Measurements from ENCODE around the gene CDC42EP5. TPM values are rescaled to one million over a fixed set of nuclear protein-coding genes. Genes with fewer than 3 reads are reported as not detected.
"Not testable (repeated sequence)": the region's sequence is repeated elsewhere in the genome, so short reads cannot be mapped to it uniquely, and the experiment has no call there.

Gene CDC42EP5
- total and polyA plus RNA-seq, 7 donors, result 1.1 to 7.4 (median 5.0) TPM

DNA sequence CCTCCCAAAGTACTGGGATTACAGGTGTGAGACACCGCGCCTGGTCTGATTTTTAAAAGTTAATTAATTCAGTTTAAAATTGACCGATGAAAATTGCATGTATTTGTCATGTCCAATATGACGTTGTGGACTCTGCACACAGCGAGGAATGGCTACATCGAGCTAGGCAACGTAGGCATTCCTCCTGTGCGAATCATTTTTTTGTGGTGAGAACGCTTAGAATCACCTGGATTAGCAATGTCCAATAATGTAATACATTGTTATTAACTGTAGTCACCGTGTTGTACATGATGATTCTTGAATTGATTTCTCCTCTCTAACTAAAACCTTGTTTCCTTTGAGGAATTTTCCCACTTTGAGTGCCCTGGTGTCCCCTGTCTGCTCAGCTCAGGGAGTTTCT lies 33.0 kb upstream of the CDC42EP5 start:
- WGBS, 3 donors, result 60 to 73% (median 72%) methylated on average over 10 of the region's 10 CpGs
- Histone ChIP-seq H3K27me3 (ENCODE audit: insufficient read depth in 3 of 3, low read length in 2 of 3) (peaks cover 0 to 2% (median 0%) of the 10 kb centered on the region in 3 donors), H3K27ac (no peak overlapping the region), H3K36me3 (ENCODE audit: insufficient read depth in 1 of 2, low read depth in 1 of 2) (no peaks in the 10 kb centered on the region), H3K4me3 (no peak overlapping the region), H3K9me3 (no peaks in the 10 kb centered on the region), H3K4me1 (no peaks in the 10 kb centered on the region)
- TF ChIP-seq, protein P1, sequence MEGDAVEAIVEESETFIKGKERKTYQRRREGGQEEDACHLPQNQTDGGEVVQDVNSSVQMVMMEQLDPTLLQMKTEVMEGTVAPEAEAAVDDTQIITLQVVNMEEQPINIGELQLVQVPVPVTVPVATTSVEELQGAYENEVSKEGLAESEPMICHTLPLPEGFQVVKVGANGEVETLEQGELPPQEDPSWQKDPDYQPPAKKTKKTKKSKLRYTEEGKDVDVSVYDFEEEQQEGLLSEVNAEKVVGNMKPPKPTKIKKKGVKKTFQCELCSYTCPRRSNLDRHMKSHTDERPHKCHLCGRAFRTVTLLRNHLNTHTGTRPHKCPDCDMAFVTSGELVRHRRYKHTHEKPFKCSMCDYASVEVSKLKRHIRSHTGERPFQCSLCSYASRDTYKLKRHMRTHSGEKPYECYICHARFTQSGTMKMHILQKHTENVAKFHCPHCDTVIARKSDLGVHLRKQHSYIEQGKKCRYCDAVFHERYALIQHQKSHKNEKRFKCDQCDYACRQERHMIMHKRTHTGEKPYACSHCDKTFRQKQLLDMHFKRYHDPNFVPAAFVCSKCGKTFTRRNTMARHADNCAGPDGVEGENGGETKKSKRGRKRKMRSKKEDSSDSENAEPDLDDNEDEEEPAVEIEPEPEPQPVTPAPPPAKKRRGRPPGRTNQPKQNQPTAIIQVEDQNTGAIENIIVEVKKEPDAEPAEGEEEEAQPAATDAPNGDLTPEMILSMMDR (IDR thresholded peaks at IDR 0.05), result no peak
- intact Hi-C loops (cut with DNase I), result no loop called here
- DNase-seq, result no peak
- ATAC-seq, result no peak

DNA sequence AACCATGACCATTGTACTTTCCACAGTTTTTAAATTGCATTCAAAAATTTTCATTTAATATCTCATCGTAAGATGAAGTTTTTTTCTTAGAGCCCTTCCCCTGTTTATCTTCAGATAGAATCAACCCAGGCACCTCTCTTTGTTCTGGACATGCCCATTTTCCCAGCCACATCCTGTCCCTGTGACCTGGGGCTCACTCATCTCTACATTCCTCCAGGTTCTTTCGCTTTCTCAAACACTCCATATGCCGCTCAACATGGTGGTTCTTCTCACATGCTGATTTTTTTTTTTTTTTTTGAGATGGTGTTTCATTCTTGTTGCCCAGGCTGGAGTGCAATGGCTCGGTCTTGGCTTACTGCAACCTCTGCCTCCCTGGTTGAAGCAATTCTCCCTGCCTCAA lies 32.4 kb upstream of the CDC42EP5 start:
- H3K27ac ChIP-seq; H3K4me3 ChIP-seq; H3K36me3 ChIP-seq (ENCODE audit: insufficient read depth in 1 of 2, low read depth in 1 of 2); intact Hi-C loops (cut with DNase I); H3K9me3 ChIP-seq; ATAC-seq; DNase-seq; H3K27me3 ChIP-seq (ENCODE audit: insufficient read depth in 3 of 3, low read length in 2 of 3); H3K4me1 ChIP-seq: not testable (repeated sequence)
- WGBS, 3 donors, result 74 to 82% (median 76%) methylated on average over 4 of the region's 4 CpGs

DNA sequence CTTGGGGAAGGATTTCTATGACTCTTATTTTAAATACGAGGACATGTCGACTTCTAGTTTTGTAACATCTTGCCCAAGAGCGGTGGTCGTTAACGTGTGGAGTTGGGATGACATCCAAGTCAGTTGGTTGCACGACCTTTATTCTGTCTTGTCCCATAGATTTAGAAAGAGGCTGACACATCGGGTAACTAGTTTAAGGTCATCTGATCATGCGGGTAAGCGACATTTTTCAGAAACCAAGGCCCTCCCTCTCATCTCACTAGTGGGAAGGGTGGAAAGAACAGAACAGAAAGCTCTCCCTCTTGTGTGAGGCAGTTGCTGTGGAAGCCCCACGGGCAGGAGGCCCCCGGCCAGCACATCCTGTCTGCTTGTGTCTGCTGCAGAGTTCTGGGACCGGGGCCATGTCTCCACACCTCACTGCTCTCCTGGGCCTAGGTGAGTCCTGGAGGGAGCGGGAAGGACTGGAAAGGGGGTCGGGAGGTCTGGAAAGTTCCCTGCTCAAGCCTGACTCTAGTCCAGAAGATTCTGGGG lies 29.5 kb upstream of the CDC42EP5 start, which contains the start of gene LAIR2:
Gene LAIR2, plus strand, starts transcription at position 314 of the 531 bp plus-strand sequence. Its CDS starts 88 bp downstream, at position 402.
- Histone ChIP-seq H3K4me3 (no peak within 1 kb of the TSS), H3K27ac (no peak within 1 kb of the TSS), H3K9me3 (no peaks in the 10 kb centered on the region), H3K27me3 (ENCODE audit: insufficient read depth in 3 of 3, low read length in 2 of 3) (peaks cover 0 to 2% (median 0%) of the 10 kb centered on the region in 3 donors), H3K36me3 (ENCODE audit: insufficient read depth in 1 of 2, low read depth in 1 of 2) (no peaks in the 10 kb centered on the region), H3K4me1 (no peaks in the 10 kb centered on the region)
- intact Hi-C loops (cut with DNase I), result no loop called here
- DNase-seq (no peak), ATAC-seq (no peak)
- 66 to 67% (median 66%) methylated on average over 14 of the region's 14 CpGs for WGBS, 3 donors
- TF ChIP-seq, protein P1 (IDR thresholded peaks at IDR 0.05), result no peak

DNA sequence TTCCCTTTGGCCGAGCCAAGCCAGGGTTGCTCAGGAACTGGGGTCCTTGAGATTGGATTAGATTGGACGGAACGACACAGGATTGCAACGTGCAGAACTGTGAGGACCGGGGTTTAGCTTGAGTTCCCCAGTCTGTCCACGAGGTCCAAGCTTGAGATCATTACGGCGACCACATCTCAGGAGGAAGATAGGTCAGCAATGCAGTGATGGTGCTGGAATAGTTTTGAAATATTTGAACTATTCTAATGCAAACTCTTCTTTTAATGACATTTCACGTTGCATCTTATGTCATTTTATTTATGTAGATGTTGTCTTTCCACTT lies 25.3 kb upstream of the CDC42EP5 start:
- not testable (repeated sequence) for H3K27me3 ChIP-seq (ENCODE audit: insufficient read depth in 3 of 3, low read length in 2 of 3)

DNA sequence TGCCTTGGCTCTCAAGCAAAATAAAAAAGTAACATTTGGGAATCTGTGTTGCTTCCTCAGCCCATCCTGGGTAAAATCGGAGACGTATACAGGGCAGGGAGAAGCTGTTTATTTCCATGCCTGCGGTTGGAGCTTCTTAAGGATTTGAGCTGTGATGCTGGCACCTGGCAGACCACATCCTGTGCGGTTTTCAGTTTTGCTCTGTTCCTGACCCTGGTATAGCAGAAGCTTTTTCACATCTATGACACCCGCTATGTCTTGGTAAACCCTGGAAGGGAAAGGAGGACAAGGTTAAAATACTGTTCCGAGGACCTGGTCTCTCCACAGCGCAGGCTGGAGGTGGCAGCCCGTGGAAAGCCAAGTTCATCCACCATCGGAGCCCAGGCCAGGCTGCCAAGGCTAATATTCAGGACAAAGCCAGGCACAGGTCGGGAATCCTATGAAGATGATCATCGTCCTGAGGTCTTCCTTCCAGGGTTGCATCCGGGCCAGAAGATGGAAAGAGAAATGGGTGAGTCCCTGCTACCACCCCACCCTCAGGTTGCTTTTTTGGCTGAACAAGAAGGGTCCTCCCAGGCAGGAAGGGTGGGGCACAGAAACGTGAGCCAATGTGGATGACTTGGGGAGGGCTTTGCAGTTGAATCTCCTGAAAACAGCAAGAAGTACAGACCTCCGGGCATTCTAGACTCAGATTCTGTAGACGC lies 24.8 kb upstream of the CDC42EP5 start:
- H3K27me3 ChIP-seq (ENCODE audit: insufficient read depth in 3 of 3, low read length in 2 of 3); ATAC-seq; H3K4me1 ChIP-seq; H3K36me3 ChIP-seq (ENCODE audit: insufficient read depth in 1 of 2, low read depth in 1 of 2); DNase-seq; intact Hi-C loops (cut with DNase I); H3K27ac ChIP-seq; H3K9me3 ChIP-seq; H3K4me3 ChIP-seq: not testable (repeated sequence)
- WGBS, 3 donors, result 58 to 86% (median 66%) methylated on average over 8 to 9 of the region's 15 CpGs

More for the DNA sequence above, 25.3 kb upstream of the CDC42EP5 start:
- WGBS, 3 donors, result 77 to 82% (median 78%) methylated on average over 9 of the region's 9 CpGs
- H3K36me3 ChIP-seq (ENCODE audit: insufficient read depth in 1 of 2, low read depth in 1 of 2); intact Hi-C loops (cut with DNase I); DNase-seq; H3K4me1 ChIP-seq; ATAC-seq; H3K27ac ChIP-seq; H3K4me3 ChIP-seq; H3K9me3 ChIP-seq: not testable (repeated sequence)

DNA sequence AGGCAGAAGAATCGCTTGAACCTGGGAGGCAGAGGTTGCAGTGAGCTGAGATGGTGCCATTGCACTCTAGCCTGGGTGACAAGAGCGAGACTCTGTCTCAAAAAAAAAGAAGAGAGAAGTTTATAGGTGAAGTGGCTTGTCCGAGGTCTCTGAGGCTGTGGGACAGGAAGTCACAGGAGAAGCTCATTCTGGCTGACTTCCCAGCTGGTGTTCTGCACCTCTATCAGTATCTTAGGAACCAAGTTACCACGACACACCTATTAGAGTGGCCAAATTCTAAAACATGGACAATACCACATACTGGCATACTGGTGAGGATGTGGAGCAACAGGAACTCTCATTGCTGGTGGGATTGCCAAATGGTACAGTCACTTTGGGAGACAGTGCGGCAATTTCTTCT lies 22.2 kb upstream of the CDC42EP5 start:
- DNase-seq; intact Hi-C loops (cut with DNase I); H3K4me1 ChIP-seq; H3K9me3 ChIP-seq; H3K27ac ChIP-seq; H3K36me3 ChIP-seq (ENCODE audit: insufficient read depth in 1 of 2, low read depth in 1 of 2); ATAC-seq; H3K4me3 ChIP-seq; H3K27me3 ChIP-seq (ENCODE audit: insufficient read depth in 3 of 3, low read length in 2 of 3): not testable (repeated sequence)
- 54 to 67% (median 58%) methylated on average over 5 of the region's 5 CpGs for WGBS, 3 donors
